G401.6 (cell line): ENCODE measurements around the gene RMI2.

Experiments
- FAIRE-seq: peaks from 2 replicates; lab custom pipeline; 2012; peaks lifted over from hg19 to GRCh38; lab: Jason Lieb, UNC

RMI2 gene

GRCh38 chr16:11384184-11384955 is 39.1 kb downstream of the RMI2 start:
- FAIRE-seq = no peak

- no peak for FAIRE-seq
Measured at GRCh38 chr16:11384956-11385586, 39.8 kb downstream of the RMI2 start.

GRCh38 chr16:11386054-11386680 is 40.9 kb downstream of the RMI2 start:
- FAIRE-seq = no peak

- no peak for FAIRE-seq
Measured at GRCh38 chr16:11386791-11387546, 41.7 kb downstream of the RMI2 start.

GRCh38 chr16:11389083-11389482 is 43.8 kb downstream of the RMI2 start:
- no peak for FAIRE-seq

- FAIRE-seq = no peak
Measured at GRCh38 chr16:11389631-11390565, 44.6 kb downstream of the RMI2 start.

- FAIRE-seq = no peak
Measured at GRCh38 chr16:11390573-11391495, 45.6 kb downstream of the RMI2 start.

GRCh38 chr16:11391576-11391975 is 46.3 kb downstream of the RMI2 start:
- no peak for FAIRE-seq

GRCh38 chr16:11392041-11392581 is 46.9 kb downstream of the RMI2 start:
- FAIRE-seq = no peak

- FAIRE-seq = no peak
Measured at GRCh38 chr16:11393366-11393765, 48.1 kb downstream of the RMI2 start.

GRCh38 chr16:11393861-11394592 is 48.8 kb downstream of the RMI2 start:
- no peak for FAIRE-seq

- FAIRE-seq = no peak
Measured at GRCh38 chr16:11394593-11394960, 49.3 kb downstream of the RMI2 start.

- no peak for FAIRE-seq
Measured at GRCh38 chr16:11395008-11395948, 50.0 kb downstream of the RMI2 start.

GRCh38 chr16:11395949-11396240 is 50.6 kb downstream of the RMI2 start:
- no peak for FAIRE-seq

GRCh38 chr16:11396241-11397048 is 51.2 kb downstream of the RMI2 start:
- FAIRE-seq = peak; percentile 13

- FAIRE-seq = no peak
Measured at GRCh38 chr16:11398136-11398535, 52.9 kb downstream of the RMI2 start.

- FAIRE-seq = no peak
Measured at GRCh38 chr16:11398851-11399250, 53.6 kb downstream of the RMI2 start.
